GM18951 (cell line): ENCODE results near the gene AFAP1.

ENCODE experiments used
- POLR2A ChIP-seq: IDR thresholded peaks from 4 replicates; pipeline ENCODE4 v1.6.1; 2011; ENCODE audit warnings: mild to moderate bottlenecking; ENCODE audit not compliant: insufficient read length, insufficient read depth; ENCODE audit errors: extremely low read depth
- in situ Hi-C: fragments of 300-500 bp; cut with MboI; formaldehyde crosslinking; loops from one replicate; pipeline ENCODE4 v1.12.0; 2022; ENCODE audit warnings: low sequenced_read_pairs, mixed read lengths, inconsistent platforms; ENCODE audit not compliant: unreplicated experiment

The AFAP1 gene

GRCh38 chr4:7821245-7822136 is 118.2 kb downstream of the AFAP1 start:
- in situ Hi-C loops: no loop called here
- TF ChIP-seq POLR2A: no peak

- in situ Hi-C loops: no loop called here
- no peak for TF ChIP-seq POLR2A
Observed at GRCh38 chr4:7820031-7820818, 119.4 kb downstream of the AFAP1 start.

- in situ Hi-C loops: no loop called here
- TF ChIP-seq POLR2A: no peak
Observed at GRCh38 chr4:7819446-7819845, 120.2 kb downstream of the AFAP1 start.

GRCh38 chr4:7818399-7818911 is 121.2 kb downstream of the AFAP1 start:
- in situ Hi-C loops: no loop called here
- no peak for TF ChIP-seq POLR2A

- in situ Hi-C loops: no loop called here
- TF ChIP-seq POLR2A: no peak
Observed at GRCh38 chr4:7817877-7818398, 121.7 kb downstream of the AFAP1 start.

GRCh38 chr4:7816771-7817170 is 122.9 kb downstream of the AFAP1 start:
- in situ Hi-C loops: no loop called here
- no peak for TF ChIP-seq POLR2A

GRCh38 chr4:7815981-7816380 is 123.7 kb downstream of the AFAP1 start:
- no peak for TF ChIP-seq POLR2A

GRCh38 chr4:7815562-7815961 is 124.1 kb downstream of the AFAP1 start:
- in situ Hi-C loops: no loop called here
- TF ChIP-seq POLR2A: no peak

More at GRCh38 chr4:7815981-7816380, 123.7 kb downstream of the AFAP1 start:
- in situ Hi-C loops: no loop called here

GRCh38 chr4:7814451-7814850 is 125.2 kb downstream of the AFAP1 start:
- TF ChIP-seq POLR2A: no peak
- in situ Hi-C loops: no loop called here

GRCh38 chr4:7813674-7814073 is 126.0 kb downstream of the AFAP1 start:
- TF ChIP-seq POLR2A: no peak
- in situ Hi-C loops: no loop called here

- in situ Hi-C loops: no loop called here
- TF ChIP-seq POLR2A: no peak
Observed at GRCh38 chr4:7812921-7813320, 126.7 kb downstream of the AFAP1 start.

- in situ Hi-C loops: no loop called here
- TF ChIP-seq POLR2A: no peak
Observed at GRCh38 chr4:7812231-7812857, 127.3 kb downstream of the AFAP1 start.
